ENCODE data around the gene RCE1.

GRCh38 chr11:66894141-66894540 is 50.9 kb downstream of the RCE1 start:
- TF ChIP-seq CTCF (IDR thresholded peaks at IDR 0.05; ENCODE audit: poor library complexity) (no peak), EZH2 (IDR thresholded peaks at IDR 0.05; ENCODE audit: borderline replicate concordance) (no peak), EZH2phosphoT487 (IDR thresholded peaks at IDR 0.05; ENCODE audit: low read depth, severe bottlenecking, unreplicated experiment) (no peak)
